ENCODE measurements around the gene TXNDC5. TPM values are rescaled to one million over a fixed set of nuclear protein-coding genes. Genes with fewer than 3 reads are reported as not detected.
A peak's percentile ranks its signal among the peaks of the same experiment; 100 is the strongest.

The TXNDC5 gene
- total RNA-seq, 2 experiments from 2014 or later, result 312 to 319 TPM

DNA sequence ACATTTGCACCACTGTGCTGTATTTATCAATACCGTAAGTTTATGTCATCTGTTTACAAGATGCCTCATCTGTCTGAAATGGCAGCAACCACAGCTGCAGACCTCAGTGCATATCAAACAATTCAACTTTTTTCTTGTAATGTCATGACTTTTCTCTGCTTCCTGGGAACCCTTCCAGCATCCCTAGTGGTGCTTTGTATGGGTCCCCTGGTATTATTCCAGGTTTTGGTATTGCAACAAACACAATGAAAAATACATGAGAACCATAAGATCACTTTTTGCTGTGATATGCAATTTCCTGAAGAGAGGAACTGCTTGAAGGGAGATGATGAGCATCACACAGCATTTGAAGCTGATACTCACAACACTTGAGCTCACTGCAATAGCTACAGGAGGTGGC is 12.0 kb upstream of the TXNDC5 start:
- H3K36me3 ChIP-seq (ENCODE audit: insufficient read depth, low read length), result no peaks in the 10 kb centered on the region
- peaks cover 4% of the 10 kb centered on the region; the same call in 1 of the 2 replicates for H3K9me3 ChIP-seq (ENCODE audit: low read length)
- H3K79me2 ChIP-seq (ENCODE audit: insufficient read depth, low read depth, low read length), result no peaks in the 10 kb centered on the region
- no peaks in the 10 kb centered on the region for H4K20me1 ChIP-seq (ENCODE audit: insufficient read depth, low read length)
- H3K27ac ChIP-seq (ENCODE audit: low read depth, low read length, poor library complexity, severe bottlenecking), result no peak overlapping the region
- no peak overlapping the region for H2AFZ ChIP-seq (ENCODE audit: low read length)
- TF ChIP-seq, protein P1, sequence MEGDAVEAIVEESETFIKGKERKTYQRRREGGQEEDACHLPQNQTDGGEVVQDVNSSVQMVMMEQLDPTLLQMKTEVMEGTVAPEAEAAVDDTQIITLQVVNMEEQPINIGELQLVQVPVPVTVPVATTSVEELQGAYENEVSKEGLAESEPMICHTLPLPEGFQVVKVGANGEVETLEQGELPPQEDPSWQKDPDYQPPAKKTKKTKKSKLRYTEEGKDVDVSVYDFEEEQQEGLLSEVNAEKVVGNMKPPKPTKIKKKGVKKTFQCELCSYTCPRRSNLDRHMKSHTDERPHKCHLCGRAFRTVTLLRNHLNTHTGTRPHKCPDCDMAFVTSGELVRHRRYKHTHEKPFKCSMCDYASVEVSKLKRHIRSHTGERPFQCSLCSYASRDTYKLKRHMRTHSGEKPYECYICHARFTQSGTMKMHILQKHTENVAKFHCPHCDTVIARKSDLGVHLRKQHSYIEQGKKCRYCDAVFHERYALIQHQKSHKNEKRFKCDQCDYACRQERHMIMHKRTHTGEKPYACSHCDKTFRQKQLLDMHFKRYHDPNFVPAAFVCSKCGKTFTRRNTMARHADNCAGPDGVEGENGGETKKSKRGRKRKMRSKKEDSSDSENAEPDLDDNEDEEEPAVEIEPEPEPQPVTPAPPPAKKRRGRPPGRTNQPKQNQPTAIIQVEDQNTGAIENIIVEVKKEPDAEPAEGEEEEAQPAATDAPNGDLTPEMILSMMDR (conservative IDR thresholded peaks at IDR 0.05; ENCODE audit: low read length), result no peak
- no peak for TF ChIP-seq EZH2phosphoT487 (IDR thresholded peaks at IDR 0.05; ENCODE audit: borderline replicate concordance, low read depth, low read length)
- no peak for DNase-seq (ENCODE audit: low spot score)
- intact Hi-C loops (cut with micrococcal nuclease; ENCODE audit: unreplicated experiment), result no loop called here
- no peak overlapping the region for H3K4me2 ChIP-seq (ENCODE audit: low read length)
- no TSS peak for BruUV-seq (replicated peaks)
- ChIA-PET POLR2A (interaction anchor here (0.8 to 2.6 kb wide), 3 partner anchors 8 to 14 kb away, joined by 3 to 16 read pairs (median 9); no protein-coding TSS in a partner anchor), CTCF (ENCODE audit: unreplicated experiment) (no interaction called here)
- no peak overlapping the region for H3K4me3 ChIP-seq (ENCODE audit: low read depth, low read length, poor library complexity, severe bottlenecking)
- H3K9me2 ChIP-seq (ENCODE audit: insufficient read depth, low read length), result no peaks in the 10 kb centered on the region
- H3K4me1 ChIP-seq (ENCODE audit: insufficient read depth, low read length, poor library complexity, severe bottlenecking), result peaks cover 38% of the 10 kb centered on the region

GRCh38 chr6:7921632-7922092 is 11.1 kb upstream of the TXNDC5 start:
- Histone ChIP-seq H3K9me3 (ENCODE audit: low read length) (peaks cover 4% of the 10 kb centered on the region; the same call in 1 of the 2 replicates), H2AFZ (ENCODE audit: low read length) (no peak overlapping the region), H3K27ac (ENCODE audit: low read depth, low read length, poor library complexity, severe bottlenecking) (no peak overlapping the region), H3K4me2 (ENCODE audit: low read length) (0 out of 2 replicates have a peak overlapping the region, but pooled peaks have one; percentile 11), H3K36me3 (ENCODE audit: insufficient read depth, low read length) (no peaks in the 10 kb centered on the region), H3K9me2 (ENCODE audit: insufficient read depth, low read length) (no peaks in the 10 kb centered on the region), H4K20me1 (ENCODE audit: insufficient read depth, low read length) (no peaks in the 10 kb centered on the region), H3K4me1 (ENCODE audit: insufficient read depth, low read length, poor library complexity, severe bottlenecking) (peaks cover 47% of the 10 kb centered on the region), H3K79me2 (ENCODE audit: insufficient read depth, low read depth, low read length) (no peaks in the 10 kb centered on the region), H3K4me3 (ENCODE audit: low read depth, low read length, poor library complexity, severe bottlenecking) (no peak overlapping the region)
- ChIA-PET CTCF (ENCODE audit: unreplicated experiment) (interaction anchor here (1.0 kb wide), 1 partner anchor 18 kb away, joined by 3 read pairs; no protein-coding TSS in a partner anchor), POLR2A (interaction anchor here (0.5 to 2.6 kb wide), 4 partner anchors 11 to 180 kb away, joined by 3 to 16 read pairs (median 4); partner anchors contain the start of gene EEF1E1)
- intact Hi-C loops (cut with micrococcal nuclease; ENCODE audit: unreplicated experiment), result no loop called here
- DNase-seq (ENCODE audit: low spot score), result no peak
- TF ChIP-seq, protein P1 (conservative IDR thresholded peaks at IDR 0.05; ENCODE audit: low read length), result no peak
- TF ChIP-seq EZH2phosphoT487 (IDR thresholded peaks at IDR 0.05; ENCODE audit: borderline replicate concordance, low read depth, low read length), result no peak
- BruUV-seq (replicated peaks), result no TSS peak

GRCh38 chr6:7921046-7921445 is 10.5 kb upstream of the TXNDC5 start:
- DNase-seq (ENCODE audit: low spot score), result no peak
- CTCF ChIA-PET (ENCODE audit: unreplicated experiment), result interaction anchor here (1.0 kb wide), 1 partner anchor 18 kb away, joined by 3 read pairs; no protein-coding TSS in a partner anchor
- BruUV-seq (replicated peaks), result no TSS peak

More at GRCh38 chr6:7921046-7921445, 10.5 kb upstream of the TXNDC5 start:
- Histone ChIP-seq H3K9me2 (ENCODE audit: insufficient read depth, low read length) (no peaks in the 10 kb centered on the region), H2AFZ (ENCODE audit: low read length) (peak overlapping the region; percentile 52), H3K36me3 (ENCODE audit: insufficient read depth, low read length) (no peaks in the 10 kb centered on the region; the same call in 1 of the 2 replicates), H4K20me1 (ENCODE audit: insufficient read depth, low read length) (no peaks in the 10 kb centered on the region), H3K4me3 (ENCODE audit: low read depth, low read length, poor library complexity, severe bottlenecking) (no peak overlapping the region), H3K4me1 (ENCODE audit: insufficient read depth, low read length, poor library complexity, severe bottlenecking) (peaks cover 54% of the 10 kb centered on the region), H3K27ac (ENCODE audit: low read depth, low read length, poor library complexity, severe bottlenecking) (no peak overlapping the region), H3K79me2 (ENCODE audit: insufficient read depth, low read depth, low read length) (no peaks in the 10 kb centered on the region), H3K9me3 (ENCODE audit: low read length) (peaks cover 8% of the 10 kb centered on the region; the same call in 1 of the 2 replicates), H3K4me2 (ENCODE audit: low read length) (peak overlapping the region; percentile 11; the same call in 1 of the 2 replicates)
- intact Hi-C loops (cut with micrococcal nuclease; ENCODE audit: unreplicated experiment), result no loop called here
- POLR2A ChIA-PET, result interaction anchor here (1.2 to 1.4 kb wide), 2 partner anchors 29 to 42 kb away, joined by 3 to 5 read pairs; no protein-coding TSS in a partner anchor
- TF ChIP-seq, protein P1 (conservative IDR thresholded peaks at IDR 0.05; ENCODE audit: low read length), result no peak
- TF ChIP-seq EZH2phosphoT487 (IDR thresholded peaks at IDR 0.05; ENCODE audit: borderline replicate concordance, low read depth, low read length), result no peak

Measured in OCI-LY7 (cell line).